Endothelial cell of umbilical vein (primary cell): ENCODE data around the gene PIGO. TPM values are rescaled to one million over a fixed set of nuclear protein-coding genes. Genes with fewer than 3 reads are reported as not detected.

Source experiments
- BruUV-seq: library from RNA; stranded (reverse); fragments of 400-500 nt; replicated peaks from 2 replicates; lab custom pipeline; 2021; lab: Mats Ljungman, UMichigan
- CTCF ChIA-PET: fragments of 300-600, 350-600 bp; sonication (Branson Sonifier 250); formaldehyde crosslinking; loops from one replicate; lab custom pipeline; 2021; ENCODE audit warnings: antibody characterized with exemption, inconsistent platforms; lab: Charles Lee
- POLR2A ChIA-PET: fragments of 300-600, 350-600 bp; sonication (Branson Sonifier 250); formaldehyde crosslinking; loops from one replicate; lab custom pipeline; 2021; ENCODE audit warnings: antibody characterized with exemption, inconsistent platforms; lab: Charles Lee
- DNase-seq: peaks from one replicate; pipeline ENCODE4 v3.0.0-alpha.2; 2011; ENCODE audit warnings: low read depth, low spot score
- FAIRE-seq: peaks from 2 replicates; lab custom pipeline; 2011; peaks lifted over from hg19 to GRCh38; lab: Jason Lieb, UNC
- H2AFZ ChIP-seq: 2 replicates; pipeline ENCODE4 v1.6.0; 2012; ENCODE audit warnings: low read depth, low read length, control low read depth, inconsistent platforms
- H3K27ac ChIP-seq: 2 replicates; pipeline ENCODE4 v1.5.1; 2011; ENCODE audit warnings: low read depth, mild to moderate bottlenecking, control low read depth, low read length, moderate library complexity; ENCODE audit not compliant: insufficient read depth
- H3K27me3 ChIP-seq, 2 experiments: 2 replicates each; pipeline versions ENCODE4 v1.6.0 to v1.6.1; 2011; ENCODE audit warnings: low read length in 2 of 2, mixed read lengths in 1 of 2; ENCODE audit not compliant: control insufficient read depth in 2 of 2, insufficient read depth in 2 of 2
- H3K36me3 ChIP-seq, 2 experiments: 2 replicates in 1 of 2; 3 replicates in 1 of 2; pipeline ENCODE4 v1.5.1; 2011; ENCODE audit warnings: low read length in 2 of 2, mild to moderate bottlenecking in 1 of 2, moderate library complexity in 1 of 2; ENCODE audit not compliant: control insufficient read depth in 2 of 2, insufficient read depth in 2 of 2; ENCODE audit errors: extremely low read depth in 1 of 2
- H3K4me1 ChIP-seq: 3 replicates; pipeline ENCODE4 v1.5.1; 2011; ENCODE audit warnings: mild to moderate bottlenecking, low read length; ENCODE audit not compliant: control insufficient read depth, insufficient read depth; ENCODE audit errors: extremely low read depth
- H3K4me2 ChIP-seq: 2 replicates; pipeline ENCODE4 v1.6.1; 2011; ENCODE audit warnings: low read length, control low read depth, mixed read lengths; ENCODE audit not compliant: insufficient read depth
- H3K4me3 ChIP-seq, 3 experiments: fragments of 200-600 bp in 1 of 3; sonication (generic), shearing (Covaris generic) in 1 of 3; replicated peaks in 1 of 3; 2 replicates each; pipeline ENCODE4 v1.5.1; 2011 to 2016; ENCODE audit warnings: control low read depth in 3 of 3, low read length in 3 of 3, mild to moderate bottlenecking in 2 of 3, inconsistent platforms in 1 of 3, low read depth in 1 of 3, moderate library complexity in 1 of 3; ENCODE audit not compliant: insufficient read depth in 1 of 3
- H3K79me2 ChIP-seq: 2 replicates; pipeline ENCODE4 v1.6.0; 2012; ENCODE audit warnings: low read length, inconsistent platforms; ENCODE audit not compliant: control insufficient read depth, insufficient read depth
- H3K9ac ChIP-seq: replicated peaks from 2 replicates; pipeline ENCODE3; 2011; ENCODE audit warnings: low read length, control low read depth; ENCODE audit not compliant: insufficient read depth; ENCODE audit errors: extremely low read depth
- H3K9me1 ChIP-seq: replicated peaks from 3 replicates; pipeline ENCODE4 v1.6.0; 2011; ENCODE audit warnings: mild to moderate bottlenecking, low read length; ENCODE audit not compliant: control insufficient read depth, insufficient read depth; ENCODE audit errors: extremely low read depth
- H3K9me3 ChIP-seq: replicated peaks from 2 replicates; pipeline ENCODE4 v1.5.1; 2012; ENCODE audit warnings: low read length, inconsistent platforms; ENCODE audit not compliant: control insufficient read depth, insufficient read depth
- H4K20me1 ChIP-seq: replicated peaks from 2 replicates; pipeline ENCODE3; 2011; ENCODE audit warnings: mild to moderate bottlenecking, low read length; ENCODE audit not compliant: control insufficient read depth, insufficient read depth; ENCODE audit errors: extremely low read depth
- EZH2 ChIP-seq: IDR thresholded peaks from 2 replicates; pipeline ENCODE4 v1.6.1; 2012; ENCODE audit warnings: borderline replicate concordance, low read depth, mild to moderate bottlenecking, moderate library complexity, low read length, inconsistent platforms; ENCODE audit not compliant: severe bottlenecking
- FOS ChIP-seq: IDR thresholded peaks from 2 replicates; pipeline ENCODE4 v1.6.1; 2011; ENCODE audit warnings: mild to moderate bottlenecking, low read length, moderate library complexity, borderline replicate concordance; ENCODE audit not compliant: insufficient read depth
- GATA2 ChIP-seq: IDR thresholded peaks from 2 replicates; pipeline ENCODE4 v1.7.0; 2011; ENCODE audit warnings: low read depth, mild to moderate bottlenecking, moderate library complexity, mixed read lengths, low read length; ENCODE audit not compliant: insufficient read length, insufficient read depth
- JUN ChIP-seq: IDR thresholded peaks from 2 replicates; pipeline ENCODE4 v1.6.1; 2011; ENCODE audit warnings: borderline replicate concordance, low read depth; ENCODE audit not compliant: insufficient read length, insufficient read depth
- MYC ChIP-seq: IDR thresholded peaks from one replicate; pipeline ENCODE4 v1.6.1; 2011; ENCODE audit warnings: mild to moderate bottlenecking, low read depth, low read length
- POLR2A ChIP-seq: IDR thresholded peaks from 2 replicates; pipeline ENCODE4 v1.6.1; 2012; ENCODE audit warnings: low read depth, mild to moderate bottlenecking, control low read depth, low read length
- POLR2AphosphoS5 ChIP-seq: IDR thresholded peaks from 2 replicates; pipeline ENCODE4 v1.6.1; 2012; ENCODE audit warnings: low read depth, mild to moderate bottlenecking, control low read depth, low read length, moderate library complexity; ENCODE audit not compliant: insufficient read depth
- dilution Hi-C: fragments of 300-500 bp; cut with MboI; formaldehyde crosslinking; loops from one replicate; pipeline ENCODE4 v1.15.0; 2019; ENCODE audit warnings: low sequenced_read_pairs; ENCODE audit not compliant: extremely low pct_ligation_motif_present
- intact Hi-C: fragments of 100-400 bp; cut with micrococcal nuclease; formaldehyde crosslinking; loops from one replicate; pipeline ENCODE4 v1.10.0; 2022
- polyA plus RNA-seq, 4 experiments: library from polyadenylated mRNA; depleted of rRNA in 3 of 4; stranded (reverse) in 3 of 4; unstranded in 1 of 4; fragments of >200 nt; gene quantifications; 2 replicates each; pipeline versions ENCODE4 v1.2.1 to v1.2.3, GENCODE V29; 2011 to 2012; ENCODE audit warnings: missing spikeins in 1 of 4
- total RNA-seq: library from RNA; stranded (reverse); gene quantifications from 2 replicates; pipeline ENCODE4 v1.2.3, GENCODE V29; 2021
- TF ChIP-seq, protein P1 (sequence below): IDR thresholded peaks from 2 replicates; pipeline ENCODE4 v1.6.1; 2011; ENCODE audit not compliant: insufficient read depth, insufficient read length
- TF ChIP-seq, protein P2 (sequence below), 2 donors: IDR thresholded peaks; 1 replicate in 1 of 2; 2 replicates in 1 of 2; pipeline ENCODE4 v1.5.1; 2011; ENCODE audit warnings: low read length in 2 of 2, mild to moderate bottlenecking in 2 of 2, moderate library complexity in 2 of 2, control low read depth in 1 of 2, inconsistent platforms in 1 of 2, low read depth in 1 of 2; ENCODE audit not compliant: insufficient read depth in 1 of 2; ENCODE audit errors: extremely low read depth in 1 of 2

The PIGO gene
- total and polyA plus RNA-seq, 2 donors (not counting 3 experiments of a cell fraction or from before 2014, with no cell fraction given) = 23.5 to 27.3 TPM

- H3K4me3 ChIP-seq = no peak overlapping the region
- no peak for FAIRE-seq
- intact Hi-C loops (no loop called here), dilution Hi-C loops (no loop called here)
- CTCF ChIA-PET = no interaction called here
- H3K9me3 ChIP-seq = no peaks in the 10 kb centered on the region
- no peak overlapping the region for H3K9ac ChIP-seq
- no peak overlapping the region for H3K27ac ChIP-seq
- peaks cover 6 to 35% of the 10 kb centered on the region in 2 experiments for H3K36me3 ChIP-seq
- TF ChIP-seq FOS = no peak
- TF ChIP-seq, protein P1, sequence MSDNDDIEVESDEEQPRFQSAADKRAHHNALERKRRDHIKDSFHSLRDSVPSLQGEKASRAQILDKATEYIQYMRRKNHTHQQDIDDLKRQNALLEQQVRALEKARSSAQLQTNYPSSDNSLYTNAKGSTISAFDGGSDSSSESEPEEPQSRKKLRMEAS = no peak
- no peak for TF ChIP-seq EZH2
- no peak for TF ChIP-seq GATA2
- TF ChIP-seq MYC = no peak
- no peak for TF ChIP-seq POLR2AphosphoS5
- TF ChIP-seq POLR2A = no peak
- TF ChIP-seq JUN = no peak
- TF ChIP-seq, protein P2, sequence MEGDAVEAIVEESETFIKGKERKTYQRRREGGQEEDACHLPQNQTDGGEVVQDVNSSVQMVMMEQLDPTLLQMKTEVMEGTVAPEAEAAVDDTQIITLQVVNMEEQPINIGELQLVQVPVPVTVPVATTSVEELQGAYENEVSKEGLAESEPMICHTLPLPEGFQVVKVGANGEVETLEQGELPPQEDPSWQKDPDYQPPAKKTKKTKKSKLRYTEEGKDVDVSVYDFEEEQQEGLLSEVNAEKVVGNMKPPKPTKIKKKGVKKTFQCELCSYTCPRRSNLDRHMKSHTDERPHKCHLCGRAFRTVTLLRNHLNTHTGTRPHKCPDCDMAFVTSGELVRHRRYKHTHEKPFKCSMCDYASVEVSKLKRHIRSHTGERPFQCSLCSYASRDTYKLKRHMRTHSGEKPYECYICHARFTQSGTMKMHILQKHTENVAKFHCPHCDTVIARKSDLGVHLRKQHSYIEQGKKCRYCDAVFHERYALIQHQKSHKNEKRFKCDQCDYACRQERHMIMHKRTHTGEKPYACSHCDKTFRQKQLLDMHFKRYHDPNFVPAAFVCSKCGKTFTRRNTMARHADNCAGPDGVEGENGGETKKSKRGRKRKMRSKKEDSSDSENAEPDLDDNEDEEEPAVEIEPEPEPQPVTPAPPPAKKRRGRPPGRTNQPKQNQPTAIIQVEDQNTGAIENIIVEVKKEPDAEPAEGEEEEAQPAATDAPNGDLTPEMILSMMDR (IDR thresholded peaks at IDR 0.05; ENCODE audit: extremely low read depth in 1 of 2, insufficient read depth in 1 of 2, low read depth in 1 of 2, low read length in 2 of 2) = no peak
- no peak for DNase-seq
- no peak overlapping the region for H3K4me2 ChIP-seq
- peaks cover 37% of the 10 kb centered on the region for H3K4me1 ChIP-seq
- H3K9me1 ChIP-seq = no peaks in the 10 kb centered on the region
- H3K27me3 ChIP-seq = no peaks in the 10 kb centered on the region
- H3K79me2 ChIP-seq = peaks cover 30% of the 10 kb centered on the region
- POLR2A ChIA-PET = no interaction called here
- H4K20me1 ChIP-seq = no peaks in the 10 kb centered on the region
- no TSS peak for BruUV-seq
- no peak overlapping the region for H2AFZ ChIP-seq
These were observed 12.7 kb upstream of the PIGO start for GRCh38 chr9:35108946-35109575.
